Skeletal muscle tissue (tissue), 4 donors: ENCODE results near the gene CCDC28A. TPM values are rescaled to one million over a fixed set of nuclear protein-coding genes. Genes with fewer than 3 reads are reported as not detected.

Experiments used
- H3K27ac ChIP-seq: one replicate; pipeline ENCODE4 v1.7.0; 2013; ENCODE audit warnings: mild to moderate bottlenecking, low read depth, low read length, inconsistent platforms
- H3K27me3 ChIP-seq, 3 donors: one replicate each; pipeline ENCODE4 v1.7.0; 2013; ENCODE audit warnings: low read length in 3 of 3; ENCODE audit not compliant: control insufficient read depth in 3 of 3, insufficient read depth in 3 of 3
- H3K36me3 ChIP-seq, 3 donors: one replicate each; pipeline ENCODE4 v1.7.0; 2013; ENCODE audit warnings: low read length in 3 of 3; ENCODE audit not compliant: control insufficient read depth in 3 of 3, insufficient read depth in 3 of 3
- H3K4me1 ChIP-seq, 3 donors: one replicate each; pipeline ENCODE4 v1.7.0; 2013; ENCODE audit warnings: low read length in 3 of 3, mild to moderate bottlenecking in 3 of 3; ENCODE audit not compliant: control insufficient read depth in 3 of 3, insufficient read depth in 3 of 3
- H3K4me3 ChIP-seq, 3 donors: one replicate each; pipeline ENCODE4 v1.7.0; 2013; ENCODE audit warnings: low read length in 3 of 3
- H3K9ac ChIP-seq, 3 donors: one replicate each; pipeline ENCODE4 v1.7.0; 2013; ENCODE audit warnings: low read length in 3 of 3, mild to moderate bottlenecking in 3 of 3, moderate library complexity in 2 of 3, low read depth in 1 of 3
- H3K9me3 ChIP-seq, 3 donors: one replicate each; pipeline ENCODE4 v1.7.0; 2013; ENCODE audit warnings: low read length in 3 of 3; ENCODE audit not compliant: control insufficient read depth in 3 of 3
- total RNA-seq: library from RNA; depleted of rRNA; stranded (reverse); fragments of >200 nt; gene quantifications from one replicate; pipeline ENCODE4 v1.2.3, GENCODE V29; 2014
- donor health status: Osteomylitis.

Gene CCDC28A
- total RNA-seq, 1 donor from 2014 or later: 11.0 TPM

DNA sequence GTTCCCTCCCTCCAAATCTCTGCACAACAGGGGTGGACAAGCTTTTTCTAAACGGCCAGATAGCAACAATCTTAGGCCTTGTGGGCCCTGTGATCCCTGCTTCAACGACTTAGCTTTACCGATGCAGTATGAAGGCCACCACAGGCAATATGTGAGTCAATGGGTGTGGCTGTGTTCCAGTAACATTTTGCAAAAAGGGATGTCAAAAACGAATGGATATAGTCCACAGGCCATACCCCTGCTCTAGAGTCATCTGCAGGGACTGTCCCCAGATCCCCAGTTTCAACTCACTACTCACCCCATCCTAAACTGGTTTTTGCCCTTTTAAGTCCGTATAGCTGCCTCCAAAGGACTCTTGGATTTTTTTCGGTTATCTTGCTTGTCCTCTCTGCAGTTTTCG, 56.7 kb downstream of the CCDC28A start:
- Histone ChIP-seq H3K4me1 (peaks cover 0 to 6% (median 0%) of the 10 kb centered on the region in 3 donors), H3K4me3 (no peak overlapping the region), H3K27me3 (no peaks in the 10 kb centered on the region), H3K9ac (no peak overlapping the region), H3K9me3 (no peaks in the 10 kb centered on the region), H3K36me3 (no peaks in the 10 kb centered on the region), H3K27ac (no peak overlapping the region)

DNA sequence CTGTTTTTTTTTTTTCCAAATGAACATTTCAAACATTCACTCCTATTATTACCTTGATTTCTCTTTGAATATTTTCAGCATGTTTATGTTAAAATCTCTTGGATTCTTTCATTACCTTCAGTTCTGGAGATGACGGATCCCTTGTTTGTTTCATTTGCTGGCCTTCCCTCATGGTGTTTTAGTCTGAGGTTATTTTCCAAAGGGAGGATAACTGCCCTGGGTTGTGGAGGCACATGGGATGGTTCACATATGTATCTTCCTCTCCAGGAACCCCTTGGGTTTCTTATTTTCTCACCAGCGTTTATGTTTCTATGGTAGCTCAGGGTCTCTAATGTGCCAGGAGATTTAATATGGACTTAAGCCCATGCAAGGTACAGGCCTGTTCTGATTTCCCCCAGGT, 58.6 kb downstream of the CCDC28A start:
- no peak overlapping the region for H3K27ac ChIP-seq
- no peak overlapping the region for H3K4me3 ChIP-seq
- no peaks in the 10 kb centered on the region for H3K36me3 ChIP-seq
- H3K9me3 ChIP-seq: no peaks in the 10 kb centered on the region
- H3K27me3 ChIP-seq: no peaks in the 10 kb centered on the region
- H3K4me1 ChIP-seq: peaks cover 0 to 6% (median 0%) of the 10 kb centered on the region in 3 donors
- no peak overlapping the region for H3K9ac ChIP-seq

DNA sequence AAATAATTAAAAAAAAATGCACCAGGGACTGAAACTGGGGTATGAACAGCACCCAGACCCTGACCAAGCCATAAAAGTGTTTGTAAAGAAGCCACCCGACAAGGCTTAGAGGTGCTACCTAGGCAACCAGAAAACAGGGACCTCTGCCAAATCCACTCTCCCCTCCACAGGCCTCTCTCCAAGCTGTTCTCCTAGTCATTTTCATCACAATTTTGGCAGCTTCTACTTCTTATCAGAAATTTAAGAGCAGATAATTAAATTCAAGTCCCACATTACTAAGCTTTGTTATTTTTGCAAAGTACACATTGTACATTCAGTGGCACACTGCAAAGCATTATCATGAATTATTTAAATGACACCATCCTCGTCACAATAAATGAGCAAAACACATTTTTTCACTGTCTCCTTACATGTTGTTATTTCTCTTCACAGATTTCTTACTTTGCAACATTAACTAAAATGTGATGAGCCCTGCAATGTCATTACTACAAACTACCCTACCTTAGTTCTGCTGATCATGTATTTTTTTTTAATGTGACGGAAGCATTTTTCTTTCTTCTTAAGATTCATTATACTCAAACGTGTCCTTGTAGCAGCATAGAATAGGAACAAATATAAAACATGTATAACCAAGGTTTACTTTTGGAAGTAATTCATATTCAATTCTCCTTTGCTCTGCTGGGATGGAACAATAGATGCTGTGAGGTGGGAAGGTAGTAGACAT, 60.4 kb downstream of the CCDC28A start:
- Histone ChIP-seq H3K27me3 (no peaks in the 10 kb centered on the region), H3K4me3 (no peak overlapping the region), H3K9me3 (no peaks in the 10 kb centered on the region), H3K36me3 (no peaks in the 10 kb centered on the region), H3K27ac (no peak overlapping the region), H3K4me1 (peaks cover 0 to 6% (median 0%) of the 10 kb centered on the region in 3 donors), H3K9ac (no peak overlapping the region)

DNA sequence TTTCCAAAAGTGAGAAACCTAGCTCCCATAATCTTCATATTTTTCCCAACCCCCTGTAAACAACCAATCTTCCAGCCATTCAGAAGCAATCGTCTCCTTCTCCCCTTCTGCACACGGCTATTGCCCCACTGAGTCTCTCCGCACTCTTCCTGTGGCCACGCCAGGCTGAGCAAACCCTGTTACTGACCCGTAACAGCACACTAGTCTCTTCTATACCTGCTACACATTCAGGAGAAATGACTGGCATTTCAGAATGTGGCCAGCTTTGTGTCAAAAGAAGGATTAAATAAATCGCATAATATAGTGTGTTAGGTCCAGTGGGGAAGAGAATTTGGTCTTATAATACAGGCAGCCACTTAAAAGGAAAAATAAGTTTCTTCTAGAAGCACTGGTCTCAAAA, 63.7 kb downstream of the CCDC28A start:
- Histone ChIP-seq H3K4me1 (peaks cover 0 to 6% (median 0%) of the 10 kb centered on the region in 3 donors), H3K27ac (no peak overlapping the region), H3K9ac (no peak overlapping the region), H3K4me3 (no peak overlapping the region), H3K27me3 (no peaks in the 10 kb centered on the region), H3K36me3 (no peaks in the 10 kb centered on the region), H3K9me3 (no peaks in the 10 kb centered on the region)

Other genes with a start within 250 kb of the CCDC28A start
- under 0.01 TPM for gene ECT2L, start 22.3 kb downstream of the CCDC28A start, total RNA-seq
- 61.1 TPM for gene REPS1, start 214.5 kb downstream of the CCDC28A start, total RNA-seq